ENCODE data around the gene LAMA3. TPM values are rescaled to one million over a fixed set of nuclear protein-coding genes. Genes with fewer than 3 reads are reported as not detected.

Gene LAMA3
- total RNA-seq, 3 donors from 2014 or later (not counting 1 experiment from before 2014, with no cell fraction given): not detected

- Histone ChIP-seq H3K27ac (ENCODE audit: low read length) (no peak overlapping the region), H3K4me3 (ENCODE audit: low read length) (no peak overlapping the region), H3K27me3 (ENCODE audit: control insufficient read depth, insufficient read depth, low read length) (no peaks in the 10 kb centered on the region), H3K36me3 (ENCODE audit: control insufficient read depth, insufficient read depth, low read length) (no peaks in the 10 kb centered on the region), H3K9me3 (ENCODE audit: control insufficient read depth, insufficient read depth, low read length) (no peaks in the 10 kb centered on the region), H3K4me1 (ENCODE audit: control insufficient read depth, insufficient read depth, low read length) (no peaks in the 10 kb centered on the region)
- intact Hi-C loops (cut with micrococcal nuclease): no loop called here
- DNase-seq: no peak
- Mint-ChIP-seq H3K27me3 (ENCODE audit: low read depth in 2 of 2) (peaks cover 0 to 12% of the 10 kb centered on the region in 2 donors), H3K27ac (no peak overlapping the region), H3K36me3 (no peaks in the 10 kb centered on the region), H3K4me1 (no peaks in the 10 kb centered on the region), H3K4me3 (no peak overlapping the region), H3K9me3 (no peaks in the 10 kb centered on the region)
- no peak for ATAC-seq
- WGBS (ENCODE audit: insufficient coverage): 97% methylated on average over 12 of the region's 15 CpGs
- TF ChIP-seq CTCF (IDR thresholded peaks at IDR 0.05): no peak
Measured at GRCh38 chr18:23845988-23846630, 156.9 kb downstream of the LAMA3 start.

GRCh38 chr18:23847321-23847986 is 158.2 kb downstream of the LAMA3 start:
- Histone ChIP-seq H3K27ac (ENCODE audit: low read length) (no peak overlapping the region), H3K4me1 (ENCODE audit: control insufficient read depth, insufficient read depth, low read length) (no peaks in the 10 kb centered on the region), H3K36me3 (ENCODE audit: control insufficient read depth, insufficient read depth, low read length) (no peaks in the 10 kb centered on the region), H3K9me3 (ENCODE audit: control insufficient read depth, insufficient read depth, low read length) (no peaks in the 10 kb centered on the region), H3K4me3 (ENCODE audit: low read length) (no peak overlapping the region), H3K27me3 (ENCODE audit: control insufficient read depth, insufficient read depth, low read length) (no peaks in the 10 kb centered on the region)
- Mint-ChIP-seq H3K9me3 (no peaks in the 10 kb centered on the region), H3K36me3 (no peaks in the 10 kb centered on the region), H3K27ac (no peak overlapping the region), H3K27me3 (ENCODE audit: low read depth in 2 of 2) (peaks cover 0 to 12% of the 10 kb centered on the region in 2 donors), H3K4me1 (peaks cover 0 to 1% of the 10 kb centered on the region in 2 donors), H3K4me3 (no peak overlapping the region)
- ATAC-seq: no peak
- no peak for TF ChIP-seq CTCF (IDR thresholded peaks at IDR 0.05)
- intact Hi-C loops (cut with micrococcal nuclease): no loop called here
- 95% methylated on average over 19 of the region's 19 CpGs for WGBS (ENCODE audit: insufficient coverage)
- no peak for DNase-seq

- H3K4me3 Mint-ChIP-seq: no peak overlapping the region
- ATAC-seq (no peak), DNase-seq (no peak)
- no CpG with 5 or more reads among the region's 1 CpG for WGBS (ENCODE audit: insufficient coverage)
- no peaks in the 10 kb centered on the region for H3K9me3 ChIP-seq (ENCODE audit: control insufficient read depth, insufficient read depth, low read length)
- intact Hi-C loops (cut with micrococcal nuclease): no loop called here
- H3K27ac Mint-ChIP-seq: no peak overlapping the region
- peaks cover 0 to 6% of the 10 kb centered on the region in 2 donors for H3K4me1 Mint-ChIP-seq
- no peaks in the 10 kb centered on the region for H3K9me3 Mint-ChIP-seq
- H3K4me3 ChIP-seq (ENCODE audit: low read length): no peak overlapping the region
- no peaks in the 10 kb centered on the region for H3K36me3 Mint-ChIP-seq
- peaks cover 0 to 5% of the 10 kb centered on the region in 2 donors for H3K27me3 Mint-ChIP-seq (ENCODE audit: low read depth in 2 of 2)
- no peaks in the 10 kb centered on the region for H3K36me3 ChIP-seq (ENCODE audit: control insufficient read depth, insufficient read depth, low read length)
- no peak for TF ChIP-seq CTCF (IDR thresholded peaks at IDR 0.05)
- H3K27me3 ChIP-seq (ENCODE audit: control insufficient read depth, insufficient read depth, low read length): no peaks in the 10 kb centered on the region
- no peak overlapping the region for H3K27ac ChIP-seq (ENCODE audit: low read length)
- no peaks in the 10 kb centered on the region for H3K4me1 ChIP-seq (ENCODE audit: control insufficient read depth, insufficient read depth, low read length)
Measured at GRCh38 chr18:23849141-23849540, 159.9 kb downstream of the LAMA3 start.

All from natural killer cell (primary cell).